IPS DF 4.7 (cell line): Measurements from ENCODE around the gene SLC7A1.

Experiments used
- DNase-seq: peaks from one replicate; pipeline ENCODE4 v3.0.0-alpha.2; 2013; ENCODE audit warnings: low spot score; ENCODE audit errors: extremely low read depth

SLC7A1 gene

GRCh38 chr13:29491248-29491647 lies 104.2 kb downstream of the SLC7A1 start:
- DNase-seq: no peak

GRCh38 chr13:29490561-29490885 lies 105.0 kb downstream of the SLC7A1 start:
- DNase-seq: no peak

GRCh38 chr13:29489650-29490560 lies 105.6 kb downstream of the SLC7A1 start:
- no peak for DNase-seq

- no peak for DNase-seq
These were observed 107.7 kb downstream of the SLC7A1 start for GRCh38 chr13:29487466-29488454.

GRCh38 chr13:29486551-29486950 lies 108.9 kb downstream of the SLC7A1 start:
- no peak for DNase-seq

- no peak for DNase-seq
These were observed 110.7 kb downstream of the SLC7A1 start for GRCh38 chr13:29484796-29485195.

GRCh38 chr13:29484236-29484635 lies 111.3 kb downstream of the SLC7A1 start:
- DNase-seq: no peak

GRCh38 chr13:29483623-29484022 lies 111.9 kb downstream of the SLC7A1 start:
- DNase-seq: no peak

GRCh38 chr13:29483211-29483610 lies 112.3 kb downstream of the SLC7A1 start:
- no peak for DNase-seq

- no peak for DNase-seq
These were observed 113.0 kb downstream of the SLC7A1 start for GRCh38 chr13:29482504-29482903.

- DNase-seq: no peak
These were observed 113.9 kb downstream of the SLC7A1 start for GRCh38 chr13:29481603-29482002.

GRCh38 chr13:29480893-29481525 lies 114.5 kb downstream of the SLC7A1 start:
- no peak for DNase-seq

GRCh38 chr13:29479716-29480492 lies 115.6 kb downstream of the SLC7A1 start:
- no peak for DNase-seq

GRCh38 chr13:29476046-29476445 lies 119.4 kb downstream of the SLC7A1 start:
- no peak for DNase-seq

- DNase-seq: no peak
These were observed 120.5 kb downstream of the SLC7A1 start for GRCh38 chr13:29474991-29475390.

GRCh38 chr13:29473166-29473565 lies 122.3 kb downstream of the SLC7A1 start:
- no peak for DNase-seq

- peak; percentile 30 for DNase-seq
These were observed 123.0 kb downstream of the SLC7A1 start for GRCh38 chr13:29472332-29472961.

- no peak for DNase-seq
These were observed 123.9 kb downstream of the SLC7A1 start for GRCh38 chr13:29471551-29471950.

- no peak for DNase-seq
These were observed 129.7 kb downstream of the SLC7A1 start for GRCh38 chr13:29465741-29466293.

GRCh38 chr13:29464105-29464679 lies 131.3 kb downstream of the SLC7A1 start:
- no peak for DNase-seq
